RCC 7860 (cell line): ENCODE data around the gene MRPS5.

Experiments used
- DNase-seq: peaks from one replicate; pipeline ENCODE4 v3.0.0-alpha.2; 2015; ENCODE audit warnings: low spot score
- FAIRE-seq: peaks from 2 replicates; lab custom pipeline; 2012; peaks lifted over from hg19 to GRCh38; lab: Jason Lieb, UNC

The MRPS5 gene

DNA sequence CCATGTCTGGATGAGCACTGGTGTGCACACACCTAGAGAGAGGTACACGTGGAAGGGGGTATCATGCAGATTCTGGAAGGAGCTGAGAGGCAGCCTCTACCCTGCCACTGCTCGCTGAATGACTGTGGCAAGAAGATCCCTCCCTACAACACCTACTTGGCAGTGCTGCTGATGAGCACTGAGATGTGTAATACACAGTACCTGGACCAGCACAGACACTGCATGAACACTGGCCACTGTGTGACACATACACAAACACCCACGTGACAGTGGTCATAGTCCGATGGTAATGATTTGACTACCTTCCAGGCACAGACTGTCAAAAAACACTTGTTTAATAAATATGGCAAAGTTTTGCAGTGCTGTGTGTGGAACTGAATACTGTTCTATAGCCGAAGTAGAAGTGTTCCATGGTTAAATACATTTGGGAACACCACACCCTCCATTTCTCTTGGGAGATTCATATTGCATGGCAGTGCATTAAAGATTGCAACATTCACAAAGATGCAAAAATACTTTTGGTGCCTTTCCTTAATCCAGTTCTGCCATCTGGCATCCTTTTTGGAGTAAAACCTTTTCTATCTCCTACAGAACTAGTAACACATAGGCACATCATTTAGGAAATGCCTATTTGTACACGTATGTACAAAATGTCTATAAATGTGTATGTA lies 29.6 kb downstream of the MRPS5 start:
- FAIRE-seq (no peak), DNase-seq (no peak)

DNA sequence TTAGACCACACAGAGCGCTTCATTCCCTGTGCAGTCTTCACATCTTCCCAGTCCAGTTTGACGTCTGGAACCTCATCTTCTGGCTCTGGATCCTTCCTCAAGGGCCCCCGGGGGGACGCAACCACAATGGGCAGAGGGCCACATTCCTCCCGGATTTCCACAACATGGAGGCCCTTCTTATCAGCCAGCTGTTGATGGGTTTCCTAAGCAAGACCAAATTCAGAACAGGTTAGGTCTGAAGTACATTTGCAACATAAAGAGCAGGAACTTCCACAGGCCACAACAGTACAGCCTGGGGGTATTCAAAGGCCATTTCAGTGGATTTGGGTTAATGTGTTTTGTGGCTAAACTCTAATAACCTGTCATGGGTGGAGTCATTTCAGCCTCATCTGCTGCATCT lies 34.2 kb downstream of the MRPS5 start:
- no peak for DNase-seq
- FAIRE-seq, result no peak

DNA sequence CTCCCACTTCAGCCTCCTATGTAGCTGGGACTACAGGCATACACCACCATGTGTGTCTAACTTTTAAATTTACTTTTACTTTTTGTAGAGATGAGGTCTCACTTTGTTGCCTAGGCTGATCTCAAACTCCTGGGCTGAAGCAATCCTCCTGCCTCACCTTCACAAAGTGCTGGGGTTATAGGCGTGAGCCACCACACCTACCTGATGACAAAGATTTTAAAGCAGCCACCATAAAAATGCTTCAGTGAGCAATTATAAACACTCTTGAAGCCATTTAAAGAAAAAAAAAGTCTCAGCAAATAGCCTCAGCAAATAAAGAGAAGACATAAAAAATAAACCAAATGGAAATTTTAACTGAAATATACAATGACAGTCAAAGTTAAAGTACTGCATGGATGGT lies 35.6 kb downstream of the MRPS5 start:
- DNase-seq, result no peak
- FAIRE-seq, result no peak

DNA sequence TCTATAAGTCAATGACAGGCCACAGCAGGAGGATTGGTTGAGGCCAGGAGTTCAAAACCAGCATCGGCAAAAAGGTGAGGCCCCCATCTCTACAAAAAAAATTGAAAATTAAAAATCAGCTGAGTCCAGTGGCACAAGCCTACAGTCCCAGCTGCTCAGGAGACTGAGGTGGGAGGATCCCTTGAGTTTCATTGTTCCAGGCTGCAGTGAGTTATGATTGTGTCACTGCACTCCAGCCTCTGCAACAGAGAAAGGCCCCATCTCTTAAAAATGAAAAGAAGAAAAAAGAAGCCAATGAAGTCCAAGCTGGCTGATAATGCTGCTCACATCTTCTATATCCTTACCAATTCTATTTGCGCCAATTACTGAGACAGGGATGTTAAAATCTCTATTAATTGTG lies 39.1 kb downstream of the MRPS5 start:
- no peak for FAIRE-seq
- no peak for DNase-seq

DNA sequence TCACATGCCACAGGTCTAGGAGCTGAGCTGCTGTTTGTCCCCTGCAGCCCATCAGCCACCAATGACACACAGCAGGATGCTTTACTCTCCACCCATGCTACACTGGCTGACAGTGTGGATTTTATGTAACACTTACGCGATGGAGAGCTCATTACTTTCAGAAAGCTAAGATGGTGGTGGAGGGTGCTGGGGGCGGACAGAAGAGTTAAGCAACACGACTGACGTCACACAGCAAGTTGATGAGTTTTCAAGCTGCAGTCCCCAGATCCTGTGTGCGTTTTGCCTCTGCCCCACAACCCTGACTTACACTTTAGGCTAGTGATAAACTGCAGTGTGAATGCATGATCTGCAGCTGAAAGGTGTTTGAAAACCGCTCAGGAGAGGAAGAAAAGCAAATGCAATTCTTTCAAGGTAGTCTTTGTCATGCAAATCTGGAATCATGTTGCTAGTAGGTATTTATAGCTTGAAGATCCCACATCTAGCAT lies 42.4 kb downstream of the MRPS5 start:
- FAIRE-seq (no peak), DNase-seq (no peak)

DNA sequence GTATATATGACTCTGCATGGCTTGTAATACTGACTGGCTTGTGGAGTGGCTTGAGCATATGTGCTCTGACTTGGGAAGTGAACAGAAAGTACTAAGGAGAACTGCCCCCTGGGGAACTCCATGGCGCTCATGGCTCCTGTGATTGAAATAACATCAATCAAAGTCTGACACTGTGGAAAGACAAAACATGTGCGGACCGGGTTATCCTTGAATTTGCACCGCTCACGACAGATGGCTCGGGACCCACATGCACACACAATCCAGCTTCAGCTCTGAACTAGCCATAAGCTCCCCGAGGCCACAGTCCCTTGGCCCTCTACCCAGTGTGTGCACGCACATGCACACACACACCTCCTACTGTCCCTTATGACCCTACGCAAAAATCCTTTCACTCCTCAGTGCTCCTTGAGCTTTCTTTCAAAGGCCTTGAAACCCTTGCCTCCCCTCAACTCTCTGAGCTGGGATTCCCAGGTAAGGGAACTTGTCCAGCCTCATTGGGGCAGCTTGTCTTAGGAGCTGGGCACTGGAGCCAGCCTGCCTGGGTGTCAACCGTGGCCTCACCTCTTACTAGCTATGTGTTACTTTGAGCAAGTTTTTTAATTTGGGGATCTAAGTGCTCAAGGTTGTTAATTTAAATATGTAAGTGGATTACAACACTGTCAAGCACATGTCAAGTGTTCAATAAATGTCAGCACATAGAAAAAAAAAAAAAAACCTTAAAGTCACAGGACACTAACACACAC lies 43.6 kb downstream of the MRPS5 start:
- DNase-seq, result no peak
- FAIRE-seq, result no peak

DNA sequence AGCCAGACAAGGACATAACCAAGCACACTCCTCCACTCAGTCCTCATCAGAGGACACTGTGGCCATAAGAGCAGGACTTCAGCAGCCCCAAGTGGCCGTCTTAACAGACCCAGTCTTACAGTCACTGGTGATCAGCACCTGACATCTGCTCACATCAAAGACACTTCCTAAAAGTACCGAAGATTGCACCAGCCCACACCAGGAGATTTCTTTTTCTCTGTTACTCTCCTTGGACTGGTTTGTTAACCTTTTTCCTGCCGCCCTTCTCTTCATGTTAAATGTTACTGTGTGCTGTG lies 44.1 kb downstream of the MRPS5 start:
- FAIRE-seq (no peak), DNase-seq (no peak)

DNA sequence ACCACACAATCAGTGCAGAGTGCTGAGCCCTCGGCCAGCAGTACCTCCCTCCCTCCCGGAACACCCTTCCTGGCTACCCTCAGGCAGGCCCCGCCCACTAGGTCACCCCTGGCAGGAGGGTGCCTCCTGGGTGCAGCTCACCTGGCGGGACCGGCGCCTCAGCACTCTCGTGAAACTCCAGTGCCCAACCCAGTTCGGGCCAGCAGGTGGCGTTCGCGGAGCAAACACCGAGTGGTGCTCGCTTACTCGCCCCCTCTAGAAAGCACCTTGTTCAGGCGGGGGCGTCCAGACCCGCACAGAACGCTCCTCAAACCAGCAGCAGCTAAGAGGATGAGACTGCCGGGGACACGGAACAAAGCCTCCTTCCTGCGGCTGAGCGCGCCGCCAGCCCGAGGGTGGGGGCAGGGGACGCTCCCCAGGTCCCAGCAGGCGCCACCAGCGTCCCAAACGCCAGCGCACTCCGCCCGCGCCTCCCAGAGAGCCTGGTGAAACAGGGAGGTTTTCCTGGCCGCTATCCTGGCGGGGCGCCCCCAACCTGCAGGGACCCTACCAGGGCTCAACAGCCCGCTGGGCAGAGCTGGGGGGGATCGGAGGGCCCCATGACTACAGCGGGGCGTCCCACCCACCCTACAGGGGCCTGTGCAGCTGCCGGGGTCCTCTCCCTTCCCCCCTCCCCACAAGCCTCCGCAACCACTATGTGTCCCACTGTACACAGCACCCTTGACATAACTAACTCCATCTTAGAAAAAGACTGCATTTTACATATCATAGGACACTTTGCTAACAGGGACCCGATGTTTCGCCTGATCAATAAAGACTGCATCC lies 44.7 kb downstream of the MRPS5 start:
- FAIRE-seq, result no peak
- DNase-seq, result no peak

DNA sequence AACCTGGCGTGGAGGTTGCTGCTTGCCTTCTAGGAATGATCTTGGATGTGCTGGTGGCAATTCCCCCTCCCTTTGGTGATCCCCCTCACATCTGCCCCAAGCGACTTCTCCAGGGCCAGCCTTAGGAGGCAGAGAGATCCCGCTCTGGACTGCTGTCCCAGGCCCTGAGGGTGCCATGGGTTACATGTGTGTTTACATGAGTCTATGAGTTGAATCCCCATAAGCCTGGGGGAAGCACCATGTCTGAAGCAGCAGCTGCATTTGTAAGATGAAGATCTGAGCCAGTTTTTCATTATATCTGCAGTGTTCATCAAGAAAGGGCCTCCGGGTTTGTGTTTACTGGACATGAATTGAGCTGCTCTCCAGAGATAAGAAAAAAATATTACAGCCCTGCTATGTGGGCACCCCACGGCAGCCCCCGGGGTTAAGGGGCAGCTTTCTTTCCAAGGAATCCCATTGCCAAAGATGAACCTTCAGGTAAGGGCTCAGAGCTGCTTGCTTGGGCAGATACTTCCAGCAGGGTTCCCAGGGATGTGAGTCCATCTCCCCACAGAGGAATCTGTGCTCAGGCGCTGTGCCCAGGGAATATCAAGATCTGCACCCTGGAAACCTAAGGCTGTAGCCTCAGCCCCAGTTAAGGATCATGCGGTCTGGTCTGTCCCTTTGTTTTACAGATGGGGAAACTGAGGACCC lies 46.0 kb downstream of the MRPS5 start:
- DNase-seq (no peak), FAIRE-seq (no peak)

DNA sequence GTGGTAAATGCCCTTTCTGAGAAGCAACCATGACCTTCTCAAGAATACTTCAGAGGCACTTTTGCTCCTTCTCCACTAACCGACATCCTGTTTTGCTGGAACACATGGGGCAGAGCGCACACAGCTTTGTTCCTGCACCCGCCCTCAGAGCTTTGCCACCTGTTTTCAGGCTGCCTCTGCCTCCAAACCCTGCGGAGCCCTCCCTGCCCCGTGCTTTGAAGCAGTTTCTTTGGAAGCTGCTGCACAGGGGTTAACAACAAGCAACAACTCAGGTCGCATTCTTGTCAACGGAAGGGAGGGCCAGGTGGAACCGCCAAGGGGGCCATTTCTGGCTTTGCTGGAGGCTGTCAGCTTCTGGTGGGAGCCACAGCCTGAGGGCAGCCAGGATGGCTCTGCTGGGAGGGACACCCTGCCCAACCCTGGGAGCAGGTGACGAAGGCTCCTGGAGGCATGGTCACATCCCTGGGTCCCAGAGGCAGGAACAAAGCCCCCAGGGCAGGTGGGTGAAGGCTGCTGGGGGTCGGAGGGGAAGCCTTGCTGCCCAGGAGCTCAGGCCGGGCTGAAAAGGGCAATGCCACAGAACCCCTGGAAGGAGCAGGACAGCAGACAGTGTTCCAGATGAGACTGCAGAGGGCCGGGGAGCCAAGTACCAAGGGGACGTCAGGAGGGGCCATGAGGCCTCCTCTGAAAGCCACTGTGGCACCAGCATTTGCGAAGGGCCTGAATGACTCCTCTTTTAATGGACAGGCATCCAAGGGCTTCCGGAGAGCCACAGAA lies 46.8 kb downstream of the MRPS5 start:
- DNase-seq (no peak), FAIRE-seq (no peak)

DNA sequence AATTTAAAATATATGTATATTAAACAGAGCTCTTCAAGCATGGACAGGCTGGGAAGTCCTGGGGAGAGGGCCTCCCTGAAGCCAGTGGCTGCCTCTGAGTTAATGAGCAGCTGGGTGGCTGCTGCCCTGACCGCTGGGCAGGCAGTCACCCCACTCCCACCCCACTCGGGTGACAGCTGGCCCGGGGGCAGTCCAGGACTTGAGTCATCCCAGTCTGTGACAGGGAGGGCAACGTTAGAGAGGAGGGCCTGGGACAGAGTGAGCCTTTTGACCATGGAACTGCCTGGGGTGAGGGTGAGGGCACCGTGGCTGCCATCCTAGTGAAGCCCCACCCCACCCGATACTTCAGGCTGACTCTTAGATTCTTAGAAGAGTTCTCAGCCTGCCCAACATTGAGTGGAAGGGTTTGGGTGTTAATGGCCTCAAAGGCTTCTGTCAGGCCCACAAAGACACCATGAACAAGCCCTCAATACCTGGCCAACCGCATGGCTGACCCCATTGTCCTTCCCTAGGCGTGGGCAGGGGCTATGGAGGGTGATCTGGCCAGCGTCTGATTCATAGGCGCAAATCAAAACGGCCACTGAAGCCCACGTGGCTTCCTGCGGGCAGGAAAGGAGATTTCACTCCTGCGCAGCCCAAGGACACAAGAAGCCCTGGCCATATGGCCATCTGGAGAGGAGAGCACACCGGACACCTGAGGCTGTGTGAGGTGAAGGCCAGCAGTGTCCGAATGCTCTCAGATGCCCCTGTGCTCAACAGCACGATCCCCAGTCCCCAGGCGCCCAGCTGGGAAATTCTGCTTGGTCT lies 47.5 kb downstream of the MRPS5 start:
- FAIRE-seq, result peak; percentile 68

DNA sequence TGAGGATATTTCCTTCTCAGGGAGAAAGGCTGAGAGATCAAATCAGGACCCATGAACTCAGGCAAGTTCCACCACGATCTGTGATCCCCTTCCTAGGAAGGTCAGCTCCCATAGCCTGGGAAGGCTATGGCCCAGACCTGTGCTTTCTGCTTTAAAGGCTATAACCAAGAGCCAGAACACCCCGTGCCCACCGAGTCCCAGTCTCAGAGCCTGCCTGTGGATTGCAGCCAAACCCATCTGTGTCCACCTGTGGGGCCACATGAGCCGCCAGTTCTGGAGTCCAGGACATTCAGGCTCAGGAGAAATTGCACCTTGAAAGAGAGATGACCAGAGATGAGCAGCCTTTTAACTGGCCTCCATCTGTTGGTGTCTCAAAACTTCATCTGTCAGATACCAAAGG lies 49.2 kb downstream of the MRPS5 start:
- FAIRE-seq, result no peak

More for the DNA sequence above, 47.5 kb downstream of the MRPS5 start:
- no peak for DNase-seq

DNA sequence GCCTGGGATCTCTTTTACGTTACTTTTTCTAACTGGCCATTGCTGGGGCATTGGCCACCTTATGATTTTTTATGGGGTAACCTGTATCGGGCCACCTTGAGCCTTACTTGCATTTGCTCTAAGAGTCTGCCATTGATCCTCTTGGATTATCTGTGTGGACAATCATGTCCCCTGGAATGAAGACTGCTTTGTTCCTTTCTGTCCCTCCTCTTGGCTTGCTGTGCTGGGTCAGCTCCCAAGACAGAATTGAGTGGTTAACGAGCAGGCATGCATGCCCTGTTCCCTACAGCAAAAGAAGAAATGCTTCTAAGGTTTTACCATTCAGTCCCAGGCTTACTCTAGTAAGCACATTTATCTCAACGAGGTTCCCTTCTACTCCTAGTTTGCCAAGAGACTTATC lies 49.8 kb downstream of the MRPS5 start:
- FAIRE-seq (no peak), DNase-seq (no peak)

More for the DNA sequence above, 49.2 kb downstream of the MRPS5 start:
- DNase-seq, result no peak

DNA sequence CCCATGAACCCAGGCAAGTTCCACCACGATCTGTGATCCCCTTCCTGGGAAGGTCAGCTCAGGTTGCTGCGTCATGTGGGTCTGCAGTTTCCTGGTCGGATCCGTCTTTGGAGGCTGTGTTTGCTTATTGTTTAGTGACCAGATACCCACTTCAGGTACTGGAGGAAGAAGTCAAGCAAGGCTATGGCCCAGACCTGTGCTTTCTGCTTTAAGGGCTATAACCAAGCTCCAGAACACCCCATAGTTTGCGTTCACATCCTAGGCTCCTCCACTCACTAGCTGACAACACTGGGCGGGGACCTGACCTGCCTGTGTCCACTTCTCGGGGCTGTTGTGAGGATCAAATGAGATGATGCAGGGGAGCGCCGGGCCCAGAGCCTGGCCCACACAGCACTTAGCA lies 52.1 kb downstream of the MRPS5 start:
- DNase-seq (no peak), FAIRE-seq (no peak)

DNA sequence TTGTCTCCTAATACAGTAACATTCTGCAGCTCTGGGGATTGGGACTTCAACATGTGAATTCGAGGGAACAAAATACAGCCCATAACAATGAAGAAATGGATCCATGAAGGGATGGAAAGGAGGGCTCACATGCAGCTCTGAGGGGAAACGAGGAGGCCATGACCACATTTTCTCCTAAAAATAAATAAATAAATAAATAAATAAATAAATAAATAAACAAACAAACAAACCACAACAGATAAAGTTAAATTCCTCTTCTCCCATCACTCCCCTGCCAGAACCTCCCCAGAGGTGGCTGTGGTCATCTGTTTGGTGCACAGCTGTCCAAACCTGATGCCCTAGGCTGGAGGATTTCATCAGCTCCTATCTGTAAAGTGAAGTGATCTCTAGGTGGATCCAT lies 53.4 kb downstream of the MRPS5 start:
- FAIRE-seq, result no peak
- DNase-seq, result no peak

DNA sequence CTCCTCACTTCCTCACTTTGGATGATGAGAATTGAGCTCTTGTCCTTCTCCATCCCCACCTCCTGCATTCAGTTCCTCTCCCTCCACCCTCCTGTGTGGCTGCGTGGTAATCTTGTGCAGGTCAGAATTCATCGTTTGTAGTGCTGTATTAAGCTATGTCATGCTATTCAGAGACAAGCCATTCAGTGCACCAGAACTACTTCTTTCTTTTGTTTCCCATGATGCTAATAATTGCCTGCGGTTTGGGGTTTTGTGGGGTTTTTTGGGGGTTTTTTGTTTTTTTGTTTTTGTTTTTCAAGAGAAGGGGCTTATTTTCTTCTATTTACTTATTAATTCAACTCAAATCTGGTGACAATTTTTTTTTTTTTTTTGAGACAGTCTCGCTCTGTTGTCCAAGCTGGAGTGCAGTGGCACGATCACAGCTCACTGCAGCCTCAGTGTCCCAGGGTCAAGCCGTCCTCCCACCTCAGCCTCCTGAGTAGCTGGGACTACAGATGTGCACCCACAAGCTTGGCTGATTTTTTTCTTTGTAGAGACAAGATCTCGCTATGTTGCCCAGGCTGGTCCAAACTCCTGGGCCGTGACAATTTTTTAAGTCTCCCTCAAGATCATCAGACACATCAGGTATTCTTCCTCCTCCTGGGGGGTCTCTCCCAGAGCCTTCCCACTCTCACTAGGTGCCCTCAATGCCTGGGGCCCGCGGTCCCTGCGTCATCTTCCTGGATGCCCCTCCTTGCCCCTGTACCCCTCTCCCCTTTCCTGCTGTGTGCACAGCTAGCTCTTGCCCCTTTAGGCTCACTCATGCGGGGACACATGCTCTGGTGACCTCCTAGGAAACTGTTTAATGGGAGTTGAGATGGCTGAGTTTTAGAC lies 58.3 kb downstream of the MRPS5 start:
- no peak for FAIRE-seq
- no peak for DNase-seq

DNA sequence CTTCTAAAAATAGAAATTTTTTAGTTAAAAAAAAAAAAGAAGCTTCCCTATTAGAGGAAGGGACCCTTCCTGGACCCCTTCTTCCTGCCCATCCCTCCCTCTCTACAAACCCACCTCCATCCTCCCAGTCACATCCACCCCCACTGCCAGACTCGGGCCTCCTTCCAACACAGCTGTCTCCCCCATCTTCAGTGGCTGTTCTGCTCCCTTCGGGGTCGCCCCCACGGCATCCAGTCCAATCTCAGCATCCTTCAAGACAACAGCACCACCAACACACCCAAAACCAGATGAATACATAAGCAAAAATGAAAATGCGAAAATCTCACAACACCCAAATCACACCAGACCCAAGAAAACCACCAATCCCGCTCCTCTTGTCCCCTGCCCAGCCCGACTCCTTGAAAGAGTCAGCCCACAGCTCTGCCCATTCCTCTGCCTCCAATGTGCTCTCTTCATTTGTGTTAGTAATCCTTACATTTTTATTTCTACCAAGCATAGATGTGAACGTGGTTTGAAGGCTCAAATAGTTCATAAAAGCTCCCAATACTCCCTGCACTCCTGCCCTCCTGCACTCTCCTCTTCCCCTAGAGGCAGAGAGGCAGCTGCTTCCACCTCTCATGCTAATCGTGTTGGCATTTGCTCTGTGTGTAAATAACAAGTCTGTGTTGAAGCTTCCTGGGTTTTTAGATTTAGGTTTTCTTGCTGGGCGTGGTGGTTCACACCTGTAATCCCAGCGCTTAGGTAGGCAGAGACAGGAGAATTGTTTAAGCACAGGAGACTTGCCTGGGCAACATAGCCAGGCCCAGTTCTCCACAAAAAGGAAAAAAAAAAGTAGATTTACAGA lies 59.1 kb downstream of the MRPS5 start:
- no peak for FAIRE-seq
- no peak for DNase-seq
